ENCODE measurements around the gene AUTS2.

The AUTS2 gene

DNA sequence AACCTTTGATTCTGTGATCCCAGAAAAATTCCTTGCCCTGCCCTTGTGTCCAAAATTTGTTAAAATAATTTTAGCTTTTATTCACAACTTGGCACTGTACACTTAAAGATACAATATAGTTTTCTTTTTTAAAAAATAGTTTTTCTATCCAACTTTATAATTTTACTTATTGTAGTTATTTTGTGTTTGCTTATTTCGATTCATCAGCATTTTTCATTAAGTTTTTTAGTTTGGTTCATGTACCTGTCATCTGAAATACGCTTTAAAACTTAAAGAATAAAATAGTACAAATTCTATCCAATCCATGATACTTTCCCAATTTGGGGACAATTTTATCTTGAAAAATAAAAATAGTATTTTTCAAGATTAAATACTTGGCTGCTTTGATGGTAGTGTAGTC is 514.8 kb downstream of the AUTS2 start:
- no peak overlapping the region for H3K4me2 ChIP-seq (ENCODE audit: low read length)
- H3K4me1 ChIP-seq (ENCODE audit: insufficient read depth, low read length, severe bottlenecking), result no peaks in the 10 kb centered on the region
- no peaks in the 10 kb centered on the region for H3K27me3 ChIP-seq (ENCODE audit: insufficient read depth, low read length)
- no peaks in the 10 kb centered on the region for H3K9me2 ChIP-seq (ENCODE audit: low read depth, low read length)
- TF ChIP-seq EZH2 (IDR thresholded peaks at IDR 0.05; ENCODE audit: borderline replicate concordance, low read length), result no peak
- TF ChIP-seq, protein P1, sequence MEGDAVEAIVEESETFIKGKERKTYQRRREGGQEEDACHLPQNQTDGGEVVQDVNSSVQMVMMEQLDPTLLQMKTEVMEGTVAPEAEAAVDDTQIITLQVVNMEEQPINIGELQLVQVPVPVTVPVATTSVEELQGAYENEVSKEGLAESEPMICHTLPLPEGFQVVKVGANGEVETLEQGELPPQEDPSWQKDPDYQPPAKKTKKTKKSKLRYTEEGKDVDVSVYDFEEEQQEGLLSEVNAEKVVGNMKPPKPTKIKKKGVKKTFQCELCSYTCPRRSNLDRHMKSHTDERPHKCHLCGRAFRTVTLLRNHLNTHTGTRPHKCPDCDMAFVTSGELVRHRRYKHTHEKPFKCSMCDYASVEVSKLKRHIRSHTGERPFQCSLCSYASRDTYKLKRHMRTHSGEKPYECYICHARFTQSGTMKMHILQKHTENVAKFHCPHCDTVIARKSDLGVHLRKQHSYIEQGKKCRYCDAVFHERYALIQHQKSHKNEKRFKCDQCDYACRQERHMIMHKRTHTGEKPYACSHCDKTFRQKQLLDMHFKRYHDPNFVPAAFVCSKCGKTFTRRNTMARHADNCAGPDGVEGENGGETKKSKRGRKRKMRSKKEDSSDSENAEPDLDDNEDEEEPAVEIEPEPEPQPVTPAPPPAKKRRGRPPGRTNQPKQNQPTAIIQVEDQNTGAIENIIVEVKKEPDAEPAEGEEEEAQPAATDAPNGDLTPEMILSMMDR (IDR thresholded peaks at IDR 0.05; ENCODE audit: low read length), result no peak
- H3K36me3 ChIP-seq (ENCODE audit: insufficient read depth, low read length), result peaks cover 2% of the 10 kb centered on the region
- H3K9ac ChIP-seq (ENCODE audit: low read length), result no peak overlapping the region
- H4K20me1 ChIP-seq (ENCODE audit: insufficient read depth, low read length), result no peaks in the 10 kb centered on the region
- no peaks in the 10 kb centered on the region for H3K9me3 ChIP-seq (ENCODE audit: low read length)
- H3K27ac ChIP-seq (ENCODE audit: low read depth, low read length, poor library complexity, severe bottlenecking), result no peak overlapping the region
- no peaks in the 10 kb centered on the region for H3F3A ChIP-seq (ENCODE audit: insufficient read depth, low read length)
- no peak overlapping the region for H2AFZ ChIP-seq (ENCODE audit: low read length)
- H3K79me2 ChIP-seq (ENCODE audit: insufficient read depth, low read length), result no peaks in the 10 kb centered on the region
- H3K4me3 ChIP-seq (ENCODE audit: low read depth, low read length, poor library complexity, severe bottlenecking), result no peak overlapping the region

- H3K4me3 ChIP-seq (ENCODE audit: low read depth, low read length, poor library complexity, severe bottlenecking), result no peak overlapping the region
- no peaks in the 10 kb centered on the region for H4K20me1 ChIP-seq (ENCODE audit: insufficient read depth, low read length)
- no peak overlapping the region for H3K4me2 ChIP-seq (ENCODE audit: low read length)
- H3K9ac ChIP-seq (ENCODE audit: low read length), result no peak overlapping the region
- H2AFZ ChIP-seq (ENCODE audit: low read length), result no peak overlapping the region
- H3K9me2 ChIP-seq (ENCODE audit: low read depth, low read length), result no peaks in the 10 kb centered on the region
- H3K9me3 ChIP-seq (ENCODE audit: low read length), result no peaks in the 10 kb centered on the region
- no peaks in the 10 kb centered on the region for H3F3A ChIP-seq (ENCODE audit: insufficient read depth, low read length)
- TF ChIP-seq, protein P1 (IDR thresholded peaks at IDR 0.05; ENCODE audit: low read length), result no peak
- no peak for TF ChIP-seq EZH2 (IDR thresholded peaks at IDR 0.05; ENCODE audit: borderline replicate concordance, low read length)
- H3K79me2 ChIP-seq (ENCODE audit: insufficient read depth, low read length), result no peaks in the 10 kb centered on the region
- H3K4me1 ChIP-seq (ENCODE audit: insufficient read depth, low read length, severe bottlenecking), result no peaks in the 10 kb centered on the region
- no peaks in the 10 kb centered on the region for H3K27me3 ChIP-seq (ENCODE audit: insufficient read depth, low read length)
- peaks cover 7% of the 10 kb centered on the region for H3K36me3 ChIP-seq (ENCODE audit: insufficient read depth, low read length)
- H3K27ac ChIP-seq (ENCODE audit: low read depth, low read length, poor library complexity, severe bottlenecking), result no peak overlapping the region
These were observed 515.3 kb downstream of the AUTS2 start for GRCh38 chr7:70113536-70113935.

- H3K9me2 ChIP-seq (ENCODE audit: low read depth, low read length), result no peaks in the 10 kb centered on the region
- H3F3A ChIP-seq (ENCODE audit: insufficient read depth, low read length), result no peaks in the 10 kb centered on the region
- TF ChIP-seq EZH2 (IDR thresholded peaks at IDR 0.05; ENCODE audit: borderline replicate concordance, low read length), result no peak
- TF ChIP-seq, protein P1 (IDR thresholded peaks at IDR 0.05; ENCODE audit: low read length), result no peak
- no peaks in the 10 kb centered on the region for H3K9me3 ChIP-seq (ENCODE audit: low read length)
- peaks cover 20% of the 10 kb centered on the region for H3K36me3 ChIP-seq (ENCODE audit: insufficient read depth, low read length)
- no peaks in the 10 kb centered on the region for H3K27me3 ChIP-seq (ENCODE audit: insufficient read depth, low read length)
- no peaks in the 10 kb centered on the region for H4K20me1 ChIP-seq (ENCODE audit: insufficient read depth, low read length)
- no peaks in the 10 kb centered on the region for H3K79me2 ChIP-seq (ENCODE audit: insufficient read depth, low read length)
- H3K27ac ChIP-seq (ENCODE audit: low read depth, low read length, poor library complexity, severe bottlenecking), result no peak overlapping the region
- H3K4me2 ChIP-seq (ENCODE audit: low read length), result no peak overlapping the region
- no peak overlapping the region for H3K4me3 ChIP-seq (ENCODE audit: low read depth, low read length, poor library complexity, severe bottlenecking)
- no peak overlapping the region for H2AFZ ChIP-seq (ENCODE audit: low read length)
- H3K4me1 ChIP-seq (ENCODE audit: insufficient read depth, low read length, severe bottlenecking), result no peaks in the 10 kb centered on the region
- no peak overlapping the region for H3K9ac ChIP-seq (ENCODE audit: low read length)
These were observed 516.5 kb downstream of the AUTS2 start for GRCh38 chr7:70114806-70115205.

All from OCI-LY1 (cell line).